ENCODE measurements around the gene CSRP1. TPM values are rescaled to one million over a fixed set of nuclear protein-coding genes. Genes with fewer than 3 reads are reported as not detected.
A peak's percentile ranks its signal among the peaks of the same experiment; 100 is the strongest.

CSRP1 gene
- total RNA-seq, 2 donors from 2014 or later: 41.6 to 57.8 TPM

DNA sequence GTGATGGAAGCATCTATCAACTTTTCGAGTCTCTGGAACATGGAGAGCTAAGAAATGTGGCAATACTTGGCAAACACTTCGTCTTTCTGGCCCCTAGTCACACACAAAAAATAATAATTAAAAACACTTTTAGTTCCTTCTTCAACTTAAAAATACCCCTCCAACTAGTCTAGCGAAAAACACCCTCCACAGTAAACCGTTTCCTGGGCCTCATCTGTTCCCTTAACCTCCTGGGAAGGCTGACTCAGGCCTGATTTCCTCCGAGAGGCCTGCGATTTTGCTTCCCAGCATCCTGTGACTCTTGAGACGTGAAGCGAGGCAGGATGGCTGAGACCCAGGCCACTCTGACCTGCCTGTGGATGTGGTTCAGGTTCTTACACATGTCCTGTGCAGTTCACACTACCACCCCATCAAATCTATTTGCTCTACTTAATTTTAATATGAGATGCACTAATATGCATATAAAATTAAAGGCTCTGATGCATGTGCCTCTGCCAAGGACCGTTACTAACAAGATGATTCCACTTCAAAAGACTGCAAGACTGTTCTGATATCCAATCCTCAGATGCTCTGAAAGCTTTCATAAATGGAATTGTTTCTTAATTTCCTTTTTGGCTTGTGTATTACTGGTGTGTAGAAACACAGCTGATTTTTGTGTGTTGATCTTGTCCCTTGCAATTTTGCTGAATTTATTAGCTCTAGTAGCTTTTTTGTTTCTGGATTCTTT is 35.5 kb upstream of the CSRP1 start:
- Mint-ChIP-seq H3K27me3 (peaks cover 55 to 63% of the 10 kb centered on the region in 2 donors), H3K36me3 (no peaks in the 10 kb centered on the region), H3K9me3 (no peaks in the 10 kb centered on the region), H3K27ac (no peak overlapping the region), H3K4me1 (ENCODE audit: low read depth in 2 of 2) (peaks cover 0 to 7% of the 10 kb centered on the region in 2 donors), H3K4me3 (no peak overlapping the region)
- DNase-seq (ENCODE audit: low spot score) (no peak), ATAC-seq (no peak)

DNA sequence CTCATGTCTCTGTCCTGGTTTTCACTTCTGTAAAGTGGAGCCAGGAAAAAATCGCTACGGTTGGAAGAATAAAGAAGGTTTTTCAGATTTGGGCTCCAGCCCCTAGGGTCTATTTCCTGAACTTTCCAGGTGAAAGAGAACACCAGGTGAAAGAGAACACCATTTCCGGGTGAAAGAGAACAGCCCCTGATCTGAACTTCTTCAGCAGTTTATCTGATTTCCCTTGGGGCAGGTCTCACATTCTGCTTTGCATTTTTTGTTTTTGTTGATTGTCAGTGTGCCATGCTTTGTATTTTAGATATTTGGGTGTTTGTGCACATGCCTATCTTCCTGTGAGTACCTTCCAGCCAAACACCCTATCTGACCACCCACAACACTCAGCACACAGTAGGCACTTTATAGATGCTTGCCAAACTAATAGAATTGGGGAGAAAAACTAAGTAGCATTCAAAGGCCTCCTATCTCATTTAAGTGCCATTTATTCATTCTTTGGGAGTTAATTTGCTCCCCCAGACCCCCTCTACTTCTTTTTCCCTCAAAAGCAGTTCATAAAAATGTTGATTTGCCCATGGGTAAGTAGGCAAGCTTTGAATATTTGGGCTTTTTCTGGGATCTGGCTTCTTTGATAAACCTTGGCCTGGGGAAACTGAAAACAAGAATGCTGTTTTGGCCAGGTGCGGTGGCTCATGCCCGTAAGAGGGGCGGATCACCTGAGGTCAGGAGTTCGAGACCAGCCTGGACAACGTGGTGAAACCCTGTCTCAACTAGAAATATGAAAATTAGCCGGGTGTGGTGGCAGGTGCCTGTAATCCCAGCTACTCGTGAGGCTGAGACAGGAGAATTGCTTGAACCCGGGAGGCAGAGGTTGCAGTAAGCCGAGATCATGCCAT is 34.2 kb upstream of the CSRP1 start:
- no peak overlapping the region for H3K4me3 Mint-ChIP-seq
- H3K9me3 Mint-ChIP-seq: no peaks in the 10 kb centered on the region
- H3K4me1 Mint-ChIP-seq (ENCODE audit: low read depth in 2 of 2): peaks cover 0 to 7% of the 10 kb centered on the region in 2 donors
- DNase-seq (ENCODE audit: low spot score): no peak
- ATAC-seq: no peak
- H3K27ac Mint-ChIP-seq: no peak overlapping the region
- peaks cover 65 to 76% of the 10 kb centered on the region in 2 donors for H3K27me3 Mint-ChIP-seq
- H3K36me3 Mint-ChIP-seq: no peaks in the 10 kb centered on the region

DNA sequence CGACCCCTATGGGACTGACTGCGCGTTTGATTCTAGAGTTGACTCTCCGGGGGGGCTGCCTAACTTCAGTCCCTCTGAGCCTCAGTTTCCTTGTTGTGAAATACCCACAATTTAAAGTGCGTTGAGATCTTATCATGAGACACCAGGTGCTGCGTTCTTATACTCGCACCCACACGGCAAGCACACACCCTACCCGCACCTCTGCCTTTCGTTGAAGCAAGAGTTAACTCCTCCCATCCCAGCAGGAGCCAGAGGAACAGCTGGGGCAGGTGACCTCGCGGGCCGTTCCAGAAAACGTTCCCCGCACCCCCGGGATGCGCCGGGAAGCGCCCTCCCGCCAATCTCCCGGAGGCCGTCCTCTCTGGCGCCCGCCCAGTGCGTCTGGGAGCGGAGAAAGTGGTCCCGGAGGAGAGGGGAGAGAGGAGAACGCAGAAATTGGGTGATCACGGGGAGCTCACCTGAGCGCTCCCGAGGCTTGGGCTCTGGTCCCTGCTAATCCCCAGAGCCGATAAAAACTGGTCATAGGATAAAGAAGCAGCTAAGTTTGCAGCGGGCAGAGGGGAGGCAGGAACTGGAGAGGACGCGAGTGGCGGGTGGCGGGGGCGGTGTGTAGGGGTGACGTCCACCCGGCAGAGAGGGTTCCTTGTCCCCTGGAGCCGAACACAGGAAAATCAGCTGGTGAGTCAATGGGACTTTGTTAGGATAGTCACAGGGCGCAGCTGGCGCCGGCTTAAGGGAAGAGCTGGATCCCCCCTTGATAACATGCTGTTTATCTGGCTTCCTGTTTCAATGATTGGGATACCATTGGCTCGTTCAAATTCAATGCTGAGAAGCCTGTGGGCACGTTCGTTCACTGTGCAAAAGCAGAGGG is 32.9 kb upstream of the CSRP1 start:
- Mint-ChIP-seq H3K4me1 (ENCODE audit: low read depth in 2 of 2) (peaks cover 0 to 7% of the 10 kb centered on the region in 2 donors), H3K9me3 (no peaks in the 10 kb centered on the region), H3K4me3 (peak overlapping the region; percentile 33), H3K27me3 (peaks cover 63 to 66% of the 10 kb centered on the region in 2 donors), H3K27ac (no peak overlapping the region), H3K36me3 (no peaks in the 10 kb centered on the region)
- DNase-seq (ENCODE audit: low spot score) (no peak), ATAC-seq (no peak)

DNA sequence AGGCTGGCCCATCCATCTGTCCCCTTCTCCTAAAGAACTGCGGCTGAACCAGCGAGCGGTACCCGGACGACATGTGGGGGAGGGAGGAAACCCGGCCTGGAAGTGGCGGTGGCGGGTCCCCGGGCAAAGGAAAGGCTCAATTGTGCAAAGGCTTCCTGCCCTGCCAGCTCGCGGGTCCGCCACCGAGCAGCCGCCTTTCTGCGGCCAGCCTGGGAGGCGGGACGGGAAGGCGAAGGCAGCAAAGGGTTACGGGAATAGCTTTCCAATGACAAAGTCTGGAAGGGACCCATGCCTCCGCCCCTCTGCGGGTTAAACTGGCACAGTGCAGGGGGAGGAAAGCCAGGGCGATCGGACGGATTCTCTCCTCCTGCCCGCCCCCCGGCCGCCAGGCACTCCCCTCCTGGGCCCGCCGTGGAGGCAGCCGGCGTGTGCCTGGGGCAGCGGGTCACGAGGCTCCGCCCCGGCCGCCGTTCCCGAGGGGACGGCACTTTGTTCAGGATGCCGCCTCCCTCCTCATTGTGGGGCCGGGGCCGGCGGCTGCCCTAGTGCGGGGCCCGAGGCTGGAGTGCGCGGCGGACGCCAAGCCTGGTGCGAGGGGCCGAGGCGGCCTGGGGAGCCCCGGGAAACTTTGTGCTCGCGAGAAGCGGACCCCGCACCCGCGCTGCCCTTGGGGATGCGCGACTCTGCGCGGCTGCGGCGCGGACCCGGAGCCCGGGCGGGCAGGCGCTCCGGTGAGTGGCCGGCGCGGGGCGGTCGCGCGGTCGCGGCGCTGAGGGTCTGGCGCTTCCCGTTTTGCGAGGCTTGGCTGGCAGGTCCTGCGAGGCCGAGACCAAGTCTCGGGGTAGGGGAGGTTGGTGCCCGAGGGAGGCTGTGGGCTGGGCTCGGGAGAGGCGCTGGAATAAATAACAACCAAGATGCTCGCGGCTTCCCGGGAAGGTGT is 32.0 kb upstream of the CSRP1 start, which contains the start of gene NAV1:
NAV1 (plus strand) TSS at position 516 of the 940 bp plus-strand sequence. CDS start 83,758 bp downstream, outside the sequence.
- DNase-seq (ENCODE audit: low spot score): no peak
- H3K27ac Mint-ChIP-seq: no peak within 1 kb of the TSS

DNA sequence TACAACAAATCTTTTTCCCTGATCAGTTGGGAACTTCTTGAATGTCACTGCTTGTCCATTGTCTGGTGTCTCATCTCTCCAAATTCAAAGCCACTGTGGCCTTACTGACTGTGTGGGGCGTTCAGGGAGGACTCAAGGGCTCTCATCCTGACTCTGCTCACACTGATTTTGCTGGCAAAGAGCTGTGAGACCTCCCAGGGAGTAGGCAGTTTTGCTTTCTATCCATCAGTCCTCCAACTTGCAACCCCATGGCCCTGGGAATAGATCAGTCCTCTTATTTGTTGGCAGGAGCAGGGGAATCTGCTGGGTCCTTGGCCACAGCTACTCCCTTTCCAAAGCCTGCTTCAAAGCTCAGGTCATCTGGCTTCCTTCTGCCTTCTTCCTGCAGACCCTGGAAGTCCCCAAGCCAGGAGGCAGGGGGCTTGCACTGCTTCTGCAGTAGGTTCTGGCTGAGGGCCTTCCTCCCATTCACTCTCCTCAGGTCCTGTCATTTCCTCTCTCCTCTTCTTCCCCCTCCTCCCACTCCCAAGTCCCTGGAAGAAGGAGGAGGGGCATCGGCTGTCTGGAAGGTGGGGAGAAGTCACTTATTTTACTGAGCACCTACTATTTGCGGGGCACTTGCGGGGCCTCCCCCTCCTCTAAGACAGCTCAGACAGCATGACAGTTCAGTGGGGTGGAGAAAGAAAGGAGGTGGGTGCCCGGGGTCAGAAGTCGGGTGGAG is 31.1 kb upstream of the CSRP1 start:
- H3K27me3 Mint-ChIP-seq: peaks cover 51 to 53% of the 10 kb centered on the region in 2 donors
- DNase-seq (ENCODE audit: low spot score) (no peak), ATAC-seq (peak in 1 of 2 donors; percentile 17)
- H3K4me3 Mint-ChIP-seq: peak overlapping the region; percentile 69
- H3K9me3 Mint-ChIP-seq: no peaks in the 10 kb centered on the region
- H3K36me3 Mint-ChIP-seq: no peaks in the 10 kb centered on the region
- peaks cover 0 to 7% of the 10 kb centered on the region in 2 donors for H3K4me1 Mint-ChIP-seq (ENCODE audit: low read depth in 2 of 2)
- no peak overlapping the region for H3K27ac Mint-ChIP-seq

More for the DNA sequence above, 32.0 kb upstream of the CSRP1 start, which contains the start of gene NAV1:
- H3K27me3 Mint-ChIP-seq: peaks cover 57% of the 10 kb centered on the region in 2 donors
- no peaks in the 10 kb centered on the region for H3K36me3 Mint-ChIP-seq
- H3K9me3 Mint-ChIP-seq: no peaks in the 10 kb centered on the region
- H3K4me1 Mint-ChIP-seq (ENCODE audit: low read depth in 2 of 2): peaks cover 0 to 7% of the 10 kb centered on the region in 2 donors
- H3K4me3 Mint-ChIP-seq: peak within 1 kb of the TSS; percentile 69
- ATAC-seq: peak; percentile 37 to 64

DNA sequence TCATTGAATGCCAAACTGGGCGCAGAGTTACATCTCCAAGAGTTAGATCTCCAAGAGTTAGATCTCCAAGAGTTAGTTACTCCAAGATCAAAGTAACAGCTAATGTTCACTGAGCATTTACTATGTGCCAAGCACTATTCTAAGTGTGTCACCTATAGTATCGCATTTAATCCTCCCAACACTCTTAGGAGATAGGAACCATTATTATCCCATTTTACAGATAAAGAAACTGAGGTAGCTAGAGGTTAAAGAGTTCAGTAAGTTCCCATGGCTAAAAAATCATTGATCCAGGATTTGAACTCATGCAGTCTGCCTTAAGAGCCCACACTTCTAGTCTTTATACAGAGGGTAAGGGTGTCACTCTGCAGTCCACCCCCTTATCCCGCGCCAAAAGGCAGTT is 30.5 kb upstream of the CSRP1 start:
- Mint-ChIP-seq H3K27ac (no peak overlapping the region), H3K4me3 (no peak overlapping the region), H3K27me3 (peaks cover 46 to 52% of the 10 kb centered on the region in 2 donors), H3K4me1 (ENCODE audit: low read depth in 2 of 2) (peaks cover 0 to 7% of the 10 kb centered on the region in 2 donors), H3K36me3 (no peaks in the 10 kb centered on the region), H3K9me3 (no peaks in the 10 kb centered on the region)
- DNase-seq (ENCODE audit: low spot score) (no peak), ATAC-seq (no peak)

DNA sequence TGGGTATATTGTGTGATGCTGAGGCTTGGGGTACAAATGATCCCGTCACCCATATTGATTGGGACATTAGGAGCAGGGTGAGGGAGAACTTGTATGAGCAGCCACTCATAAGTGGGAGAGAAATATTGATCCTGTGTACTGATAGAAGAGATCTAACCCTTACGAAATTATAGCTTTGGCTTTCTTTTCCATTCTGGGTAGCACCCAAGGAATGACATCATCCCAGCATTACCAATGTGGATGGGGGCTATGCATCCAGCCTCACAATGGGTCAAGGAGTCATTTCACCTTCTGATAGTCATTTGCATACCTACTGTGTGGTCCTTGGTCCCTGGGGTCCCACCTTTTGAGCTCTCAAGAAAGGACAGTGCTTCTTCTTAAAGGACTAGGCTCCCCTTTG is 30.1 kb upstream of the CSRP1 start:
- peaks cover 0 to 7% of the 10 kb centered on the region in 2 donors for H3K4me1 Mint-ChIP-seq (ENCODE audit: low read depth in 2 of 2)
- no peaks in the 10 kb centered on the region for H3K36me3 Mint-ChIP-seq
- ATAC-seq: no peak
- no peak for DNase-seq (ENCODE audit: low spot score)
- H3K27me3 Mint-ChIP-seq: peaks cover 41 to 48% of the 10 kb centered on the region in 2 donors
- H3K27ac Mint-ChIP-seq: no peak overlapping the region
- H3K9me3 Mint-ChIP-seq: no peaks in the 10 kb centered on the region
- H3K4me3 Mint-ChIP-seq: no peak overlapping the region

DNA sequence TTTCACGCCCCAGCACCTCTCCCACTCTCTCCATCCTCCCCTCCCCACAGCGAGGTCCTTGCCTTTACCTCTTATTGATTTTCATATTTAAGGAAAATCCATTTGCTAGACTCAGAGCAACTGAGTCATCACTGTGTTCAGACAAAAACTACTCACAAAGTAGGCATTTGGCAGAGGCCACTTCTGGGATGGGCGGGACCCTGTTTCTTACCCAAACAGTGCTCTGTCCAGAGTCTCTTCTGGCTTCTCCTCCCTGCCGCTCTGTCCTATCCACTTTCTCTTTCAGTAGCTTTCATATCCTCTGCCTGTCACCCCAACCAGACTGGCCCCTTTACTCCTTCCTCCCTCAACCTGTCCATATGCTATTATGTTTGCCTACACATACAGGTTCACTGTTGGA is 29.6 kb upstream of the CSRP1 start:
- Mint-ChIP-seq H3K27ac (no peak overlapping the region), H3K9me3 (no peaks in the 10 kb centered on the region), H3K36me3 (no peaks in the 10 kb centered on the region), H3K4me1 (ENCODE audit: low read depth in 2 of 2) (peaks cover 0 to 7% of the 10 kb centered on the region in 2 donors), H3K4me3 (no peak overlapping the region), H3K27me3 (peaks cover 37 to 44% of the 10 kb centered on the region in 2 donors)
- DNase-seq (ENCODE audit: low spot score) (no peak), ATAC-seq (no peak)

DNA sequence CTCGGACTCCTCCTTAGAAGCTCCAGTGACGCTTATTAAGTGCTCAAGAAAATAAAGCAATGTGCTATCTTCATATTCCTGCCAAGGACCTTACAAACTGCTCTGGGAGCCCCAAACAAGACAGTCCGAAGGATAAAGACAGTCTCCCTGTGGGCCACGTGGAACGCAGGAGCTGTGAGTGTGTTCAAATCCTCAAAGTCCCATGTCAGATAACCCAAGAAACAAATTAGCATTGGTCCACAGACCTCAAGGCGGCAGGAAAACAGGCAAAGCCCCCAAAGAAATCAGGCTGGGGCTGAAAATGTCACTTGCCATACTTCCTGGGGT is 29.0 kb upstream of the CSRP1 start:
- Mint-ChIP-seq H3K4me3 (no peak overlapping the region), H3K4me1 (ENCODE audit: low read depth in 2 of 2) (peaks cover 0 to 7% of the 10 kb centered on the region in 2 donors), H3K27ac (no peak overlapping the region), H3K27me3 (peaks cover 31 to 41% of the 10 kb centered on the region in 2 donors), H3K9me3 (no peaks in the 10 kb centered on the region), H3K36me3 (no peaks in the 10 kb centered on the region)
- no peak for DNase-seq (ENCODE audit: low spot score)
- ATAC-seq: no peak

DNA sequence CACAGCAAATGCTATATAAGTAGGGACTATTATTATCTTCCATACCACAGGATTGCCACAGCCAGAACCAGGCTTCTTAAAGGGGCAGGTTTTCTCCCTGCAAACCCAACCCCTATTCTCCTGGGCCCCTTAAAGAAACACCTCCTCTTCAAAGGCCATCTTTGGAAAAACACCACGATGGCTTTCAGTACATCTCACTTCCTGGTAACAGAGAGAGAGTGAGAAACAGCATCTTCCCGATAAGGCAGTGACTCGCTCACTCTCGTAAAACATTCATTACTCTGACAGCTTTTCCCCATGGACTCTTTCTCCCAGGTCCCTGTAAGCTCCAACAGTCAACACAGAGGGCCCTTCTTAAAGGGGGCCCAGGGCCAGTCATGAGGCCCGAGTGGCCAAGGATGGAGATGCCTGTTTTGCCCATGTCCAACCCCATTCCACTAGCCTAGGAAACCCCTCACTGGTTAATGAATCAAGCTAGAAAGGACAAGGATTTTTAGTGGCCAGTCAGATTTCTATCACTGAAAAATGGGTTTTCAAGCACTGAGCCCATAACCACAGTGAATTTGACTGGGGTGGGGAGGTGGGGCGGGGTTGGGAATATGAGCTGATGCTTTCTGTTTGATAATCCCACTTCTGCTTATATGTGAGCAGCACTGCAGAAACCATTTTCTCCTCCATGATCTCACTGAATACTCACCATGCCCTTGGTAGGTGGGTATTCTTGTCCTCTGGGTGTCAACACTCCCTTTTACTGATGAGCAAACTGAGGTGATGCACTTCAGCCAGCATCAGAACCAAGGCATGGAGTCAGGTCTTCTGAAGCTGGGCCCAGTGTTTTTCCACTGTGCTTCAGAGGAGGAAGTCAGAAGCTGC is 28.4 kb upstream of the CSRP1 start:
- DNase-seq (ENCODE audit: low spot score) (no peak), ATAC-seq (no peak)
- no peaks in the 10 kb centered on the region for H3K36me3 Mint-ChIP-seq
- H3K27me3 Mint-ChIP-seq: peaks cover 25 to 36% of the 10 kb centered on the region in 2 donors
- no peak overlapping the region for H3K4me3 Mint-ChIP-seq
- H3K27ac Mint-ChIP-seq: no peak overlapping the region
- no peaks in the 10 kb centered on the region for H3K9me3 Mint-ChIP-seq
- H3K4me1 Mint-ChIP-seq (ENCODE audit: low read depth in 2 of 2): peaks cover 0 to 4% of the 10 kb centered on the region in 2 donors

DNA sequence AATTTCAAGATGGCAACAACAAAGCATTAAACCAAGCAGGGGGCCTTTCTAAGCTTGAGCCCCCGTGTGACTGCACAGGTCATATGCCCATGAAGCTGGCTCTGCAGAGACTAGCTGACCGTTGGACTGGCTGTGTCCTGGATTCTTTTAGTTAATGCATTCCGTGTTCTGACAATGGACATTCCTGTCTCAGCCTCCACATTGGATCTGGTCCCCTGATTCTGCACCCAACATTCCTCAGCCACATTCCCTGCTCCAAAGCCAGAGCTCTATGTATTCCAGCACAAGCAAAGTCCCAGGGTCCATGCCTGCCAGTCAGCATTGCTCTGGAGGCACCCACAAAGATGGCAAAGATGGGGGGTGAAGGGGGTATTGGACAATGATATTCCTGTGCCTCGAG is 26.9 kb upstream of the CSRP1 start:
- no peaks in the 10 kb centered on the region for H3K36me3 Mint-ChIP-seq
- H3K27me3 Mint-ChIP-seq: peaks cover 23 to 30% of the 10 kb centered on the region in 2 donors
- no peak for ATAC-seq
- H3K4me1 Mint-ChIP-seq (ENCODE audit: low read depth in 2 of 2): peaks cover 0 to 4% of the 10 kb centered on the region in 2 donors
- no peak overlapping the region for H3K4me3 Mint-ChIP-seq
- H3K9me3 Mint-ChIP-seq: no peaks in the 10 kb centered on the region
- DNase-seq (ENCODE audit: low spot score): no peak
- no peak overlapping the region for H3K27ac Mint-ChIP-seq

Data from natural killer cell treated with Interleukin-12 subunit alpha and Interleukin-12 subunit beta and Interleukin-15 and Interleukin-18, amount 100 ng/mL, for 72 hours (primary cell).